ENCODE data around the gene SYNE1.
"Not testable (repeated sequence)": the region's sequence is repeated elsewhere in the genome, so short reads cannot be mapped to it uniquely, and the experiment has no call there.

SYNE1 gene

GRCh38 chr6:152098683-152099082 lies 538.5 kb downstream of the SYNE1 start:
- no peak for DNase-seq (ENCODE audit: low spot score)

- no peak for DNase-seq (ENCODE audit: low spot score)
These were observed 540.2 kb downstream of the SYNE1 start for GRCh38 chr6:152096863-152097496.

GRCh38 chr6:152094992-152095592 lies 542.1 kb downstream of the SYNE1 start:
- peak; percentile 55 for DNase-seq (ENCODE audit: low spot score)

- DNase-seq (ENCODE audit: low spot score), result no peak
These were observed 542.9 kb downstream of the SYNE1 start for GRCh38 chr6:152094276-152094675.

- no peak for DNase-seq (ENCODE audit: low spot score)
These were observed 543.5 kb downstream of the SYNE1 start for GRCh38 chr6:152093711-152094110.

GRCh38 chr6:152091851-152092341 lies 545.3 kb downstream of the SYNE1 start:
- no peak for DNase-seq (ENCODE audit: low spot score)

GRCh38 chr6:152091201-152091600 lies 546.0 kb downstream of the SYNE1 start:
- no peak for DNase-seq (ENCODE audit: low spot score)

- no peak for DNase-seq (ENCODE audit: low spot score)
These were observed 547.2 kb downstream of the SYNE1 start for GRCh38 chr6:152089992-152090391.

GRCh38 chr6:152087701-152088100 lies 549.5 kb downstream of the SYNE1 start:
- DNase-seq (ENCODE audit: low spot score), result no peak

- DNase-seq (ENCODE audit: low spot score), result no peak
These were observed 550.1 kb downstream of the SYNE1 start for GRCh38 chr6:152087096-152087495.

GRCh38 chr6:152086223-152086873 lies 550.8 kb downstream of the SYNE1 start:
- DNase-seq (ENCODE audit: low spot score), result no peak

GRCh38 chr6:152085451-152085921 lies 551.7 kb downstream of the SYNE1 start:
- DNase-seq (ENCODE audit: low spot score), result no peak

GRCh38 chr6:152078804-152079203 lies 558.4 kb downstream of the SYNE1 start:
- no peak for DNase-seq (ENCODE audit: low spot score)

GRCh38 chr6:152078001-152078400 lies 559.2 kb downstream of the SYNE1 start:
- no peak for DNase-seq (ENCODE audit: low spot score)

GRCh38 chr6:152076242-152076641 lies 560.9 kb downstream of the SYNE1 start:
- DNase-seq (ENCODE audit: low spot score), result not testable (repeated sequence)

- DNase-seq (ENCODE audit: low spot score), result no peak
These were observed 565.3 kb downstream of the SYNE1 start for GRCh38 chr6:152071843-152072242.
